Caco-2 (cell line): ENCODE data around the gene ZGRF1. TPM values are rescaled to one million over a fixed set of nuclear protein-coding genes. Genes with fewer than 3 reads are reported as not detected.

Source experiments
- BruUV-seq: library from RNA; stranded (reverse); fragments of 400-500 nt; replicated peaks from 2 replicates; lab custom pipeline; 2021; lab: Mats Ljungman, UMichigan
- CTCF ChIA-PET: fragments of 300-600 bp; sonication (Branson Sonifier 250); formaldehyde crosslinking; loops from one replicate; lab custom pipeline; 2022; ENCODE audit warnings: antibody characterized with exemption; lab: Charles Lee
- POLR2A ChIA-PET: fragments of 300-600 bp; sonication (Branson Sonifier 250); formaldehyde crosslinking; loops from one replicate; lab custom pipeline; 2022; ENCODE audit warnings: antibody characterized with exemption; lab: Charles Lee
- DNase-seq, 2 experiments: peaks; one replicate each; pipeline versions ENCODE4 v3.0.0 to v3.0.0-alpha.2; 2020 to 2022
- H3K27me3 ChIP-seq: replicated peaks from 2 replicates; pipeline ENCODE4 v1.6.0; 2011; ENCODE audit warnings: low read length; ENCODE audit not compliant: control insufficient read depth, insufficient read depth
- H3K36me3 ChIP-seq: 2 replicates; pipeline ENCODE4 v1.5.1; 2011; ENCODE audit warnings: low read length; ENCODE audit not compliant: control insufficient read depth, insufficient read depth
- H3K4me1 ChIP-seq: fragments of 250-450 bp; sonication (Bioruptor Pico); 2 replicates; pipeline ENCODE4 v1.5.1; 2020; ENCODE audit warnings: mild to moderate bottlenecking
- H3K4me3 ChIP-seq: 2 replicates; pipeline ENCODE4 v1.5.1; 2011; ENCODE audit warnings: low read depth, mild to moderate bottlenecking, control low read depth, low read length
- H3K9me3 ChIP-seq: fragments of 250-450 bp; sonication (Bioruptor Pico); 2 replicates; pipeline ENCODE4 v1.5.1; 2020; ENCODE audit warnings: mild to moderate bottlenecking, moderate library complexity
- H3K27ac Mint-ChIP-seq: one replicate; pipeline ENCODE4 v1.8.0; 2022; ENCODE audit warnings: mixed read lengths; ENCODE audit not compliant: unreplicated experiment
- H3K27me3 Mint-ChIP-seq: one replicate; pipeline ENCODE4 v1.8.0; 2022; ENCODE audit warnings: mixed read lengths; ENCODE audit not compliant: insufficient read depth, unreplicated experiment
- H3K36me3 Mint-ChIP-seq: one replicate; pipeline ENCODE4 v1.8.0; 2022; ENCODE audit warnings: mild to moderate bottlenecking, mixed read lengths; ENCODE audit not compliant: insufficient read depth, unreplicated experiment
- H3K4me1 Mint-ChIP-seq: one replicate; pipeline ENCODE4 v1.8.0; 2022; ENCODE audit warnings: low read depth, mixed read lengths; ENCODE audit not compliant: unreplicated experiment
- H3K4me3 Mint-ChIP-seq: one replicate; pipeline ENCODE4 v1.8.0; 2022; ENCODE audit warnings: mild to moderate bottlenecking, moderate library complexity, mixed read lengths; ENCODE audit not compliant: unreplicated experiment
- H3K9me3 Mint-ChIP-seq: one replicate; pipeline ENCODE4 v1.8.0; 2022; ENCODE audit warnings: mixed read lengths; ENCODE audit not compliant: unreplicated experiment
- intact Hi-C: fragments of 100-400 bp; cut with micrococcal nuclease; formaldehyde crosslinking; loops from one replicate; pipeline ENCODE4 v1.10.0; 2022; ENCODE audit not compliant: unreplicated experiment
- total RNA-seq: library from RNA; stranded (reverse); gene quantifications from 2 replicates; pipeline ENCODE4 v1.2.3, GENCODE V29; 2022
- TF ChIP-seq, protein P1 (sequence below), 2 experiments: fragments of 200-600 bp in 1 of 2; IDR thresholded peaks; 1 replicate in 1 of 2; 2 replicates in 1 of 2; pipeline versions ENCODE4 v1.5.1 to v1.8.0; 2011 to 2022; ENCODE audit warnings: antibody characterized with exemption in 1 of 2, control low read depth in 1 of 2, inconsistent platforms in 1 of 2, low read depth in 1 of 2, low read length in 1 of 2, mild to moderate bottlenecking in 1 of 2, moderate library complexity in 1 of 2; ENCODE audit not compliant: insufficient read depth in 1 of 2, severe bottlenecking in 1 of 2, unreplicated experiment in 1 of 2

The ZGRF1 gene
- total RNA-seq, 1 experiment from 2014 or later, result 14.7 TPM

GRCh38 chr4:112552668-112553067 lies 84.0 kb downstream of the ZGRF1 start:
- BruUV-seq, result no TSS peak
- no peaks in the 10 kb centered on the region for H3K4me1 ChIP-seq
- Mint-ChIP-seq H3K36me3 (no peaks in the 10 kb centered on the region), H3K27me3 (no peaks in the 10 kb centered on the region), H3K27ac (no peak overlapping the region), H3K4me3 (no peak overlapping the region), H3K9me3 (no peaks in the 10 kb centered on the region), H3K4me1 (no peaks in the 10 kb centered on the region)
- TF ChIP-seq, protein P1, sequence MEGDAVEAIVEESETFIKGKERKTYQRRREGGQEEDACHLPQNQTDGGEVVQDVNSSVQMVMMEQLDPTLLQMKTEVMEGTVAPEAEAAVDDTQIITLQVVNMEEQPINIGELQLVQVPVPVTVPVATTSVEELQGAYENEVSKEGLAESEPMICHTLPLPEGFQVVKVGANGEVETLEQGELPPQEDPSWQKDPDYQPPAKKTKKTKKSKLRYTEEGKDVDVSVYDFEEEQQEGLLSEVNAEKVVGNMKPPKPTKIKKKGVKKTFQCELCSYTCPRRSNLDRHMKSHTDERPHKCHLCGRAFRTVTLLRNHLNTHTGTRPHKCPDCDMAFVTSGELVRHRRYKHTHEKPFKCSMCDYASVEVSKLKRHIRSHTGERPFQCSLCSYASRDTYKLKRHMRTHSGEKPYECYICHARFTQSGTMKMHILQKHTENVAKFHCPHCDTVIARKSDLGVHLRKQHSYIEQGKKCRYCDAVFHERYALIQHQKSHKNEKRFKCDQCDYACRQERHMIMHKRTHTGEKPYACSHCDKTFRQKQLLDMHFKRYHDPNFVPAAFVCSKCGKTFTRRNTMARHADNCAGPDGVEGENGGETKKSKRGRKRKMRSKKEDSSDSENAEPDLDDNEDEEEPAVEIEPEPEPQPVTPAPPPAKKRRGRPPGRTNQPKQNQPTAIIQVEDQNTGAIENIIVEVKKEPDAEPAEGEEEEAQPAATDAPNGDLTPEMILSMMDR (IDR thresholded peaks at IDR 0.05; ENCODE audit: insufficient read depth in 1 of 2, low read depth in 1 of 2, low read length in 1 of 2, severe bottlenecking in 1 of 2, unreplicated experiment in 1 of 2), result no peak
- CTCF ChIA-PET, result no interaction called here
- intact Hi-C loops, result no loop called here
- H3K36me3 ChIP-seq, result no peaks in the 10 kb centered on the region
- no peaks in the 10 kb centered on the region for H3K27me3 ChIP-seq
- DNase-seq, result no peak
- H3K9me3 ChIP-seq, result no peaks in the 10 kb centered on the region
- POLR2A ChIA-PET, result no interaction called here
- H3K4me3 ChIP-seq, result no peak overlapping the region

- H3K36me3 ChIP-seq, result no peaks in the 10 kb centered on the region
- Mint-ChIP-seq H3K9me3 (no peaks in the 10 kb centered on the region), H3K36me3 (no peaks in the 10 kb centered on the region), H3K4me1 (no peaks in the 10 kb centered on the region), H3K27me3 (no peaks in the 10 kb centered on the region), H3K27ac (no peak overlapping the region), H3K4me3 (no peak overlapping the region)
- TF ChIP-seq, protein P1 (IDR thresholded peaks at IDR 0.05; ENCODE audit: insufficient read depth in 1 of 2, low read depth in 1 of 2, low read length in 1 of 2, severe bottlenecking in 1 of 2, unreplicated experiment in 1 of 2), result no peak
- H3K4me1 ChIP-seq, result no peaks in the 10 kb centered on the region
- POLR2A ChIA-PET, result no interaction called here
- CTCF ChIA-PET, result no interaction called here
- no TSS peak for BruUV-seq
- DNase-seq, result no peak
- no peaks in the 10 kb centered on the region for H3K27me3 ChIP-seq
- no peak overlapping the region for H3K4me3 ChIP-seq
- no peaks in the 10 kb centered on the region for H3K9me3 ChIP-seq
- intact Hi-C loops, result no loop called here
These were observed 86.0 kb downstream of the ZGRF1 start for GRCh38 chr4:112550728-112551127.

DNA sequence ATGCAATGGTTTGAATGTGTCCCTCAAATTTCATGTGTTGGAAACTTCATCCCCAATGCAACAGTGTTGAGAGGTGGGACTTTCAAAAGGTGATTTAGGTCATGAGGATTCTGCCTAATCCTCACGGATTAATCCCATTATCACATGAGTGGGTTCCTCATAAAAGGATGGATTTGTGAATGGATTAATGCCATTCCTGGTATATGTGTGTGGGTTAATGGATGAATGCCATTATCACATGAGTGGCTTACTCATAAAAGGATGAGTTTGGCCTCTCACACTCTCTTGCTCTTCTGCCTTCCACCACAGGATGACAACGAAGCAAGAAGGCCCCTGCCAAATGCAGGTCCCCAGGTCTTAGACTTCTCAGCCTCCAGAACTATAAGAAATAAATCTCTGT lies 90.2 kb downstream of the ZGRF1 start:
- H3K9me3 ChIP-seq, result no peaks in the 10 kb centered on the region
- Mint-ChIP-seq H3K36me3 (no peaks in the 10 kb centered on the region), H3K9me3 (no peaks in the 10 kb centered on the region), H3K27me3 (no peaks in the 10 kb centered on the region), H3K4me1 (no peaks in the 10 kb centered on the region), H3K27ac (no peak overlapping the region), H3K4me3 (no peak overlapping the region)
- TF ChIP-seq, protein P1 (IDR thresholded peaks at IDR 0.05; ENCODE audit: insufficient read depth in 1 of 2, low read depth in 1 of 2, low read length in 1 of 2, severe bottlenecking in 1 of 2, unreplicated experiment in 1 of 2), result no peak
- no peak overlapping the region for H3K4me3 ChIP-seq
- CTCF ChIA-PET, result no interaction called here
- no peak for DNase-seq
- intact Hi-C loops, result no loop called here
- BruUV-seq, result no TSS peak
- no peaks in the 10 kb centered on the region for H3K4me1 ChIP-seq
- H3K36me3 ChIP-seq, result no peaks in the 10 kb centered on the region
- H3K27me3 ChIP-seq, result no peaks in the 10 kb centered on the region
- POLR2A ChIA-PET, result no interaction called here
